Measurements from ENCODE around the gene EMX2.

Gene EMX2

DNA sequence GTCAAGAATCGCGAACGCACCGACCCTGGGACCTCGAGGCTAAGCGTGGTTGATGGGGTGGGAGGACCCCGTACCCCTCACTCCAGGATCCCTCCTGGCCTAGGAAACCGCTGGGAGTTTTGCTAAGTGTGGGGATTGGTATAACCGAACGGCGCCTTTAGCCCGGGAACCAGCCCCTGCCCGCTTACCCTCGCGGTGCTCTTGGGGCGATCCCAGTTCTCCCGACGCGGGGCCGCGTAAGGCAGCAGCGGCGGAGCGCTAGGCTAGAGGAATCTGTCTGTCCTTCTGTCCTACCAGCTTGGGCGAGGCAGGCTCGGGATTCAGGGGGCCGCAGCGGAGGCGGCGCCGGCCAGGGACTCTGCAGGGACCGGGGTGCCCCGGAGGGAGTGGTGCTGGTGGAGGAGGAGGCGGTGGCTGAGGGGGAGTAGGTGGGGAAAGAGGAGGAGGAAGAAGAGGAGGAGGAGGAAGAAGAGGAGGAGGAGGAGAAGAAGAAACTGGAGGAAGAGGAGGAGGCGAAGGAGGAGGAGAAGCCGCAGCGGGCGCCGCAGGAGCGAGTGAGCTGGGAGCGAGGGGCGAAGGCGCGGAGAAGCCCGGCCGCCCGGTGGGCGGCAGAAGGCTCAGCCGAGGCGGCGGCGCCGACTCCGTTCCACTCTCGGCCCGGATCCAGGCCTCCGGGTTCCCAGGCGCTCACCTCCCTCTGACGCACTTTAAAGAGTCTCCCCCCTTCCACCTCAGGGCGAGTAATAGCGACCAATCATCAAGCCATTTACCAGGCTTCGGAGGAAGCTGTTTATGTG, 439 bp upstream of the EMX2 start:
- H3K9ac ChIP-seq (ENCODE audit: low read length) = no peak overlapping the region
- H3K4me1 ChIP-seq (ENCODE audit: control insufficient read depth, insufficient read depth, low read length) = peaks cover 36% of the 10 kb centered on the region
- no peaks in the 10 kb centered on the region for H3K9me3 ChIP-seq (ENCODE audit: control insufficient read depth, low read length)
- H3K36me3 ChIP-seq (ENCODE audit: control insufficient read depth, insufficient read depth, low read length) = no peaks in the 10 kb centered on the region
- H3K4me3 ChIP-seq (ENCODE audit: low read length) = no peak overlapping the region
- H3K27me3 ChIP-seq (ENCODE audit: control insufficient read depth, insufficient read depth, low read length) = peaks cover 96% of the 10 kb centered on the region

DNA sequence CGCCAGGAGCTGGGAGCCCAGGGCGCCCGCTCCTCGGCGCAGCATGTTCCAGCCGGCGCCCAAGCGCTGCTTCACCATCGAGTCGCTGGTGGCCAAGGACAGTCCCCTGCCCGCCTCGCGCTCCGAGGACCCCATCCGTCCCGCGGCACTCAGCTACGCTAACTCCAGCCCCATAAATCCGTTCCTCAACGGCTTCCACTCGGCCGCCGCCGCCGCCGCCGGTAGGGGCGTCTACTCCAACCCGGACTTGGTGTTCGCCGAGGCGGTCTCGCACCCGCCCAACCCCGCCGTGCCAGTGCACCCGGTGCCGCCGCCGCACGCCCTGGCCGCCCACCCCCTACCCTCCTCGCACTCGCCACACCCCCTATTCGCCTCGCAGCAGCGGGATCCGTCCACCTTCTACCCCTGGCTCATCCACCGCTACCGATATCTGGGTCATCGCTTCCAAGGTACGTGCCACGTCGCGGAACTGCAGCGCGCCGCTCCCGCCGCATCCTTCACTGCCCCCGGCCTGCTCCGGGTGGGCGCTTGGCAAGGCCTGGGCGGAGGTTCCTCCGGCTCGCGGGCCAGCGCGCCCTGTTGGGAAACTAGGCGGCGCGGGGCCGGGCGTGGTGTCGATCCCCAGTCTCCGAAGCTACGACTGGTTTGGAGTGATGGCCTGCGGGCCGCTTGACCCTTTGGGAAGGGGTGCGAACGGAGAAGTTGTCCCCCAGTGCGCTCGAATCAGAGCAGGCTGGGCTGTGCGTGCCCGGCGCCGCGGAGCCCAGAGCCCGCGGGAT, 868 bp downstream of the EMX2 start:
- Histone ChIP-seq H3K27me3 (ENCODE audit: control insufficient read depth, insufficient read depth, low read length) (peaks cover 96% of the 10 kb centered on the region), H3K36me3 (ENCODE audit: control insufficient read depth, insufficient read depth, low read length) (no peaks in the 10 kb centered on the region), H3K4me3 (ENCODE audit: low read length) (no peak overlapping the region), H3K4me1 (ENCODE audit: control insufficient read depth, insufficient read depth, low read length) (peaks cover 27% of the 10 kb centered on the region), H3K9me3 (ENCODE audit: control insufficient read depth, low read length) (no peaks in the 10 kb centered on the region), H3K9ac (ENCODE audit: low read length) (no peak overlapping the region)

DNA sequence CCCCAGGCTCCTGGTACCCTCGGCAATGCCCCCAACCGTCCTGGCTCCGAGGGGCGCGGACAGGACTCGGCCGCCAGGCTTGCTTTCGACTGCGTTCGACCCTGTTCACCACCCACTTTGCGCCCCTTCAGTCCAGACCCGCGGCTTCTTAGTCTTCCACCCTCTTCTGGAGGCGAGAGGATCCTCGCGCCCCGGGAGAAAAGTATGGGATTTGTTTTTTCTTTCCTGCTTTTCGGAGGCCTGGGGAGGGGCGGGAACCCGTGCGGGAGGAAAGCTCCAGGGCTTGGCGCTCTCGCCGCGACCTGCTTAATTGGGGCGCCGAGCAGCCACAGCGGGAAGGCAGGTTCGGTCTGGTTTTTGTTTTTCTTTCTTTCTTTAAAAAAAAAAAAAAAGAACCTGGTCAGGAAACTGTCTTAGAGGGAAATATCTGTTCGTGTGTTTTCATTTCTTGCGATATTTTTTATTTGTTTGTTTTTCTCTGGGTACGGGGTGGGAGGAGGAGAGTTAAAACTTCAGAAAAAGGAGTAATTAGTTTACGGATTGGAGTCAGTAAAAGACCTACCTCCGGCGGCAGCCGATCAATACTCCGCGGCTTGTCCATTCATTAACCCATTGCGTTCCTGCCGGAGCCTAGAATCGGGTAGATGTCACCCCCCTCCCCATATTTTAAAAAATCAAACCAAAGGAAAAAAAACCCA, 1.6 kb downstream of the EMX2 start:
- no peak overlapping the region for H3K4me3 ChIP-seq (ENCODE audit: low read length)
- H3K27me3 ChIP-seq (ENCODE audit: control insufficient read depth, insufficient read depth, low read length) = peaks cover 96% of the 10 kb centered on the region
- no peaks in the 10 kb centered on the region for H3K36me3 ChIP-seq (ENCODE audit: control insufficient read depth, insufficient read depth, low read length)
- H3K9me3 ChIP-seq (ENCODE audit: control insufficient read depth, low read length) = no peaks in the 10 kb centered on the region
- peaks cover 27% of the 10 kb centered on the region for H3K4me1 ChIP-seq (ENCODE audit: control insufficient read depth, insufficient read depth, low read length)
- H3K9ac ChIP-seq (ENCODE audit: low read length) = no peak overlapping the region

DNA sequence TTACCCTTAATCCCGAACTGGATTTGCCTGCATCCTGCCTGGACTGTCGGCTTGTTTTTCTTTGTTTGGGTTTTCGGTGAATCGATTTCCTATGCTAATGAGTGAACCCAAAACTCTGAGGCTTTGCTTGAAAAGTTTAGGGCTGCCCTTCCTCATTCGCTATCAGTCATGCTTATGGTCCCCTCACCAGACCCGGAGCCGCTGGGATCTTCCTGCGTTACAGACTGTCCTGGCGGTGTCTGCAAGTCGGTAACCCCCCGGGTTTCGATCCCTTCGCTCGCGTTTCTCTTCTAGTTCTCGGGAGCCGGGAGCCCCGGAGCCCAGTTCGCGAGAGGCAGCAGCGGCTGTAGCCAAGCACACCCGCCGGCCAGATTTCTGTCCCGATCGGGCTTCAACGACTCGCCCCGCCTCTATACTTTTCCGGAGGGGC, 2.2 kb downstream of the EMX2 start:
- Histone ChIP-seq H3K4me1 (ENCODE audit: control insufficient read depth, insufficient read depth, low read length) (peaks cover 27% of the 10 kb centered on the region), H3K9ac (ENCODE audit: low read length) (no peak overlapping the region), H3K36me3 (ENCODE audit: control insufficient read depth, insufficient read depth, low read length) (no peaks in the 10 kb centered on the region), H3K4me3 (ENCODE audit: low read length) (no peak overlapping the region), H3K27me3 (ENCODE audit: control insufficient read depth, insufficient read depth, low read length) (peaks cover 96% of the 10 kb centered on the region), H3K9me3 (ENCODE audit: control insufficient read depth, low read length) (no peaks in the 10 kb centered on the region)

DNA sequence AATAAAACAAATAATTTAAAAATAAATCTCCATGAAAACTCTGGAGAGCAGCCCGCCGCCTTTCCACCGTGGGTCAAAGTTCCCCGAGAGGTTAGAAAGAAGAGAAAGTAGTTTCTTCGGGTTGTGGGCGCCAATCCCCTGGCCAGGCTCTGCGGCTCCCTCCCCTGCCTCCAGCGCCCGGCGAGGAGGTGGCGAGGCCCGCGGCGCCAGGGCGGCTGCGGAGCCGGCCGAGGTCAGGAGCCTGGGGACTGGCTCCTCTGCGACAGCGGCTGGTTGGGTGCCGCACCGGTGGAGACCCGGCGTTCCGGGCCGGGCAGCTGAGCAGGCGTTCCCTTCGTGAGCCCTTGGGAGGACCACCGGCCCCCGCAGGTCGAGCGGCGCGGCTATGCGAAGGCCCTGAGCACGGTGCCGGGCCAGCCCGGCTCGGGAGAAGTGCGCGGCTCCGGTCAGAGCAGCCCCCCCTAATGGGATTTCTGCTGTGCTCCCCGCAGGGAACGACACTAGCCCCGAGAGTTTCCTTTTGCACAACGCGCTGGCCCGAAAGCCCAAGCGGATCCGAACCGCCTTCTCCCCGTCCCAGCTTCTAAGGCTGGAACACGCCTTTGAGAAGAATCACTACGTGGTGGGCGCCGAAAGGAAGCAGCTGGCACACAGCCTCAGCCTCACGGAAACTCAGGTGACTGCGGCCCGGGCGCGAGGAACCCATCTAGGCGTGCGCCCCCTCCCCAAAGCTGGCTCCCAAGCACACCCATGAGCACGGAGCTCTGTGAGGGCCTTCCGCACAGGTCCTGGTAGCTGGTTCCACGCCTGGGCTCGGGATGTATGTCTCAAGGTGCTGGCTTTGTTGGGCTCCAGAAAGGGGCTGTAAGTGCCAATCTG, 2.8 kb downstream of the EMX2 start:
- Histone ChIP-seq H3K4me1 (ENCODE audit: control insufficient read depth, insufficient read depth, low read length) (peaks cover 27% of the 10 kb centered on the region), H3K9me3 (ENCODE audit: control insufficient read depth, low read length) (no peaks in the 10 kb centered on the region), H3K9ac (ENCODE audit: low read length) (no peak overlapping the region), H3K4me3 (ENCODE audit: low read length) (no peak overlapping the region), H3K36me3 (ENCODE audit: control insufficient read depth, insufficient read depth, low read length) (no peaks in the 10 kb centered on the region), H3K27me3 (ENCODE audit: control insufficient read depth, insufficient read depth, low read length) (peaks cover 96% of the 10 kb centered on the region)

DNA sequence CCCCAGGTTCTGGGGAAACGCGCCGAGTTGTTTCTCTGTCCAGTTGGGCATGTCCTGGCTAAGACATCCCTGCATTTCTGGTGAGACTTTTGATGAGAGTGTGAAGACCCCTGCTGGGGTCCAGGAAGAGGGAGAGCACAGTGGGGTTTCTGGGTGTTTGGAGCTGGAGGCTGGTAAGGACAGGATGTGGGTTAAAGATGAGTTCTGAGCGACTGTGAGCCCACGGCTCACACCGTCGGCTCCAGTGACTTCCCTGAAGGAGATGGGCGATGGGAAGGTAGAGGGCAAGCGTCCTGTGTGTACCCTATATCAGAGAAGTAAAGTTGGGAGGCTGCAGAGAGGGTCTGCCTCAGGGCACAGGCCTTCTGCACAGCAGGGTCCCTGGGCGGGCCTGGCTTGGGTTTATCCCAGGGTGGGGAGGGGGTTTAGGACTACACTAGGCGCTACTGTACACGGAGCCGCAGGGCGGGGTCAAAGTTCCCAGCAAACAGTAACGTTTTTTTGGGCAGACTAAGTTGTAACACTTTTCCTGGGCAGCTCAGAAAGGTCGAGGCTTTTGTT, 3.6 kb downstream of the EMX2 start:
- H3K4me3 ChIP-seq (ENCODE audit: low read length) = no peak overlapping the region
- H3K36me3 ChIP-seq (ENCODE audit: control insufficient read depth, insufficient read depth, low read length) = no peaks in the 10 kb centered on the region
- peaks cover 96% of the 10 kb centered on the region for H3K27me3 ChIP-seq (ENCODE audit: control insufficient read depth, insufficient read depth, low read length)
- peaks cover 27% of the 10 kb centered on the region for H3K4me1 ChIP-seq (ENCODE audit: control insufficient read depth, insufficient read depth, low read length)
- H3K9ac ChIP-seq (ENCODE audit: low read length) = no peak overlapping the region
- no peaks in the 10 kb centered on the region for H3K9me3 ChIP-seq (ENCODE audit: control insufficient read depth, low read length)

DNA sequence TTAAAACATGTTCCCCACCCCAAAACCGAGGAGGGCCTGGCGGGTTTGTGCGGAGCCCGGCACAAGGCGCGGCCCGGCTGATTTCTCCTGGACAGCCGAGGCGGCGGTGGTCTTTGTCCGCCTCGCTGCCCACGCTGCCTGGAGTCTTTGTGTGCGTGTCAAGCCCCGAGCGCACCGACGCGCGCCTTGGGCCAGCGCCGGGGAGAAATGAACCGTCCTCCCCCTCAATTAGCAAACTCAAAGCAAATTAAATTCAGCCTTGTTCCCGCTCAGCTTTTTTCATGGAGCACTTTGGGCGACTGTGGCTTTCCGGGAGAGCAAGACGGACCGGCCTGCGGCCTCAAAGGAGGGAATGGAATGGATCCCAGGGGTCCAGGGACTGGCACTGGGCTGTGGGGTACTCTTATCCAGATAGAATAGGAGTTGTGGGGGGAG, 4.1 kb downstream of the EMX2 start:
- no peaks in the 10 kb centered on the region for H3K36me3 ChIP-seq (ENCODE audit: control insufficient read depth, insufficient read depth, low read length)
- H3K4me1 ChIP-seq (ENCODE audit: control insufficient read depth, insufficient read depth, low read length) = peaks cover 27% of the 10 kb centered on the region
- H3K9me3 ChIP-seq (ENCODE audit: control insufficient read depth, low read length) = no peaks in the 10 kb centered on the region
- H3K9ac ChIP-seq (ENCODE audit: low read length) = no peak overlapping the region
- no peak overlapping the region for H3K4me3 ChIP-seq (ENCODE audit: low read length)
- peaks cover 97% of the 10 kb centered on the region for H3K27me3 ChIP-seq (ENCODE audit: control insufficient read depth, insufficient read depth, low read length)

DNA sequence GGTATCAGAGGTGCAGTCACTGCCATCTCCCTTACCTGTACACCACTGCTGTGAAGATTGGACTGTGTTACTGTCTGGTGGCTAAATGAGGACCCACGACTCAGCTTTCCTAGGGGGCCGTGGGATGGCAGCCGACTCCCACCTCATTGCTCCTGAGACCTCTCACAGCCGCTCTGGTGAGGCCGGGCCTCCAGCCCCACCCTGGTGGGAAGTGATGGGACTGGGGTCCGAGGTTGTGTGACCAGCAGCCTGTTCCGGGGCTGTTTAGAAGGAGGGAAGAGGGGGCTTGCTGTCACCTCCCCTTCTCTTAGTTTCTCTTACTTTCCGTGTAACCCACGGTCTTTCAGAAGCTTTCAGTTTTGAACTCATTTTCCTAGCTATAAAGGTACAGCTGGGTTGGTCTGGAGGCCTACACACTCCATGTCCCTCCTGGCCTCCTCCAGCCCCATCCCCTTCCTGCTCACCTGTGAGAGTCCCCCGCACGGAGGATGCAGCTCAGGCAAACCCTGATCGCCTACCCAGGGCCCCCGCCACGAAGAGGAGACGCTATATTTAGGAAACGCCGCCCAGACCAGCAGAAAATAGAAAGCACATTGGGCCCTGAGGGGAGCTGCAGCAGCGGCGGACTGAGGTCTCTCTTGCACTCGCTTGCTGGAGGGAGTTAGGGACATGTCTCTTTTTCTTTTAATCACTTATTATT, 4.6 kb downstream of the EMX2 start:
- H3K36me3 ChIP-seq (ENCODE audit: control insufficient read depth, insufficient read depth, low read length) = no peaks in the 10 kb centered on the region
- no peak overlapping the region for H3K9ac ChIP-seq (ENCODE audit: low read length)
- H3K4me3 ChIP-seq (ENCODE audit: low read length) = no peak overlapping the region
- H3K4me1 ChIP-seq (ENCODE audit: control insufficient read depth, insufficient read depth, low read length) = peaks cover 27% of the 10 kb centered on the region
- H3K27me3 ChIP-seq (ENCODE audit: control insufficient read depth, insufficient read depth, low read length) = peaks cover 97% of the 10 kb centered on the region
- H3K9me3 ChIP-seq (ENCODE audit: control insufficient read depth, low read length) = no peaks in the 10 kb centered on the region

DNA sequence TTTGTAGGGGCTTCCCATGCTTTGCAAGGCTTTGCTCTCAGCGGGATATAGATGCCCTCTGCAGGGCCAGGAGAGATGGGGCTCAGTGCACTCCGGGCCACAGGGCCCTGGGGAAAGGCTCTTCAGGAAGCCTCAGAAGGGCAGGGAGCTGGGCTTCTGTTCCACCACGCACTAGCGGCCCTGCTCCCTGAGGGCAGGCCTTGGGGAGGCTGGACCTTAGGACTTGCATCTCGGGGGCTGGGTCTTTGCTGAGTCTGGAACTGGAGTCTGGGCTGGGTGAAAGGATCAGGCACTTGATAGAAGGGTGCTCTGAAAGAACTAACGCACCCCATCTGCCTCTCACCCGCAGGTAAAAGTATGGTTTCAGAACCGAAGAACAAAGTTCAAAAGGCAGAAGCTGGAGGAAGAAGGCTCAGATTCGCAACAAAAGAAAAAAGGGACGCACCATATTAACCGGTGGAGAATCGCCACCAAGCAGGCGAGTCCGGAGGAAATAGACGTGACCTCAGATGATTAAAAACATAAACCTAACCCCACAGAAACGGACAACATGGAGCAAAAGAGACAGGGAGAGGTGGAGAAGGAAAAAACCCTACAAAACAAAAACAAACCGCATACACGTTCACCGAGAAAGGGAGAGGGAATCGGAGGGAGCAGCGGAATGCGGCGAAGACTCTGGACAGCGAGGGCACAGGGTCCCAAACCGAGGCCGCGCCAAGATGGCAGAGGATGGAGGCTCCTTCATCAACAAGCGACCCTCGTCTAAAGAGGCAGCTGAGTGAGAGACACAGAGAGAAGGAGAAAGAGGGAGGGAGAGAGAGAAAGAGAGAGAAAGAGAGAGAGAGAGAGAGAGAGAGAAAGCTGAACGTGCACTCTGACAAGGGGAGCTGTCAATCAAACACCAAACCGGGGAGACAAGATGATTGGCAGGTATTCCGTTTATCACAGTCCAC, 5.4 kb downstream of the EMX2 start:
- H3K4me1 ChIP-seq (ENCODE audit: control insufficient read depth, insufficient read depth, low read length) = peaks cover 27% of the 10 kb centered on the region
- no peak overlapping the region for H3K4me3 ChIP-seq (ENCODE audit: low read length)
- H3K36me3 ChIP-seq (ENCODE audit: control insufficient read depth, insufficient read depth, low read length) = no peaks in the 10 kb centered on the region

DNA sequence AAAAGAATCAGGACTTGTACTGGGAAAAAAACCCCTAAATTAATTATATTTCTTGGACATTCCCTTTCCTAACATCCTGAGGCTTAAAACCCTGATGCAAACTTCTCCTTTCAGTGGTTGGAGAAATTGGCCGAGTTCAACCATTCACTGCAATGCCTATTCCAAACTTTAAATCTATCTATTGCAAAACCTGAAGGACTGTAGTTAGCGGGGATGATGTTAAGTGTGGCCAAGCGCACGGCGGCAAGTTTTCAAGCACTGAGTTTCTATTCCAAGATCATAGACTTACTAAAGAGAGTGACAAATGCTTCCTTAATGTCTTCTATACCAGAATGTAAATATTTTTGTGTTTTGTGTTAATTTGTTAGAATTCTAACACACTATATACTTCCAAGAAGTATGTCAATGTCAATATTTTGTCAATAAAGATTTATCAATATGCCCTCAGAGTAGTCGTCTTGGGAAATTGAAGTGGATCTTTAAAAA, 6.6 kb downstream of the EMX2 start:
- Histone ChIP-seq H3K4me1 (ENCODE audit: control insufficient read depth, insufficient read depth, low read length) (peaks cover 18% of the 10 kb centered on the region), H3K9ac (ENCODE audit: low read length) (no peak overlapping the region), H3K27me3 (ENCODE audit: control insufficient read depth, insufficient read depth, low read length) (peaks cover 99% of the 10 kb centered on the region), H3K36me3 (ENCODE audit: control insufficient read depth, insufficient read depth, low read length) (no peaks in the 10 kb centered on the region), H3K9me3 (ENCODE audit: control insufficient read depth, low read length) (no peaks in the 10 kb centered on the region), H3K4me3 (ENCODE audit: low read length) (no peak overlapping the region)

More for the DNA sequence above, 5.4 kb downstream of the EMX2 start:
- H3K9me3 ChIP-seq (ENCODE audit: control insufficient read depth, low read length) = no peaks in the 10 kb centered on the region
- H3K27me3 ChIP-seq (ENCODE audit: control insufficient read depth, insufficient read depth, low read length) = peaks cover 99% of the 10 kb centered on the region
- no peak overlapping the region for H3K9ac ChIP-seq (ENCODE audit: low read length)
